ENCODE measurements around the gene PRR5.

DNA sequence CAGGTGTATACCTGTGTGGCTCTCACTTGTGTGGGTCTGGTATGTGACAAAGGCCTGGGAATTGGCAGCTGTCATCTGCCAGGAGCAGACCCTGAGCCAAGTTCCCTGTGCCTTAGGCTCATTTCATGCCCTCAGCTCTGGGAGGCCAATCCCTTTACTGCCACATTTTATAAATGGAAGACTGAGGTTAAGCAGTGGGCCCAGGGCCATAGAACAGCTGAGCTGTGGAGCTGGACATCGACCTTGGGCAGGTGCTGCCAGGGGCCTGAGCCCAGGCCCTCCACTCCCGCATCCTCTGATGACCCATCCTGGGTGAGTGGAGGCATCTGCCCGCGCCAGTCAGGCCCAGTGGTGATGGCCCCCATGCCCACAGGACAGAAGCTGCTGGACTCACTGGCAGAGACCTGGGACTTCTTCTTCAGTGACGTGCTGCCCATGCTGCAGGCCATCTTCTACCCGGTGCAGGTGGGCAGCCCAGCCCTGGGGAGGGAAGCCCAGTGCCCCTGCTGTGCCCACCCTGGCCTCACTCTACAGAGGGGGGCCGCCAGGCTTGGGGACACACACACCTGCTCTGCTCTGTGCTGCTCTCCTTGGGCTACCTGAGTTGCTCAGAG lies 29.5 kb downstream of the PRR5 start:
- TF ChIP-seq ZNF274 (IDR thresholded peaks at IDR 0.05; ENCODE audit: low read depth, low read length) (no peak), SUZ12 (IDR thresholded peaks at IDR 0.05; ENCODE audit: extremely low read depth, insufficient read depth, insufficient read length) (no peak), YY1 (IDR thresholded peaks at IDR 0.05; ENCODE audit: insufficient read depth, insufficient read length) (no peak)
